WTC11 (cell line): Measurements from ENCODE around the gene MFF. TPM values are rescaled to one million over a fixed set of nuclear protein-coding genes. Genes with fewer than 3 reads are reported as not detected.

ENCODE experiments used
- ATAC-seq: fragments of 200-7000 bp; cut with Tn5 transposase; 2 replicates; pipeline ENCODE4 v1.10.0; 2021; ENCODE audit warnings: mild to moderate bottlenecking, moderate library complexity
- CTCF ChIA-PET: fragments of 300-600 bp; sonication (Branson Sonifier 250); formaldehyde crosslinking; loops from one replicate; lab custom pipeline; 2021; ENCODE audit warnings: antibody characterized with exemption; lab: Charles Lee
- POLR2A ChIA-PET: fragments of 350-600 bp; sonication (Branson Sonifier 250); formaldehyde crosslinking; loops from one replicate; lab custom pipeline; 2021; ENCODE audit warnings: antibody characterized with exemption; lab: Charles Lee
- DNase-seq: peaks from one replicate; pipeline ENCODE4 v3.0.0; 2021; ENCODE audit warnings: low spot score
- H3K27ac Mint-ChIP-seq: 2 replicates; pipeline ENCODE4 v1.8.0; 2021; ENCODE audit warnings: mixed read lengths
- H3K27me3 Mint-ChIP-seq: 2 replicates; pipeline ENCODE4 v1.8.0; 2021; ENCODE audit warnings: low read depth, mild to moderate bottlenecking, moderate library complexity, mixed read lengths
- H3K36me3 Mint-ChIP-seq: 2 replicates; pipeline ENCODE4 v1.8.0; 2021; ENCODE audit warnings: mixed read lengths
- H3K4me1 Mint-ChIP-seq: 2 replicates; pipeline ENCODE4 v1.8.0; 2022; ENCODE audit warnings: mixed read lengths
- H3K4me3 Mint-ChIP-seq: 2 replicates; pipeline ENCODE4 v1.8.0; 2021; ENCODE audit warnings: mild to moderate bottlenecking, moderate library complexity, mixed read lengths
- H3K9me3 Mint-ChIP-seq: 2 replicates; pipeline ENCODE4 v1.8.0; 2021; ENCODE audit warnings: mixed read lengths
- GABPB1 ChIP-seq: sonication (generic); formaldehyde crosslinking; IDR thresholded peaks from 2 replicates; pipeline ENCODE4 v1.8.1; 2023; ENCODE audit warnings: mild to moderate bottlenecking, missing genetic modification reagents
- NR2C2 ChIP-seq: sonication (generic); formaldehyde crosslinking; IDR thresholded peaks from 2 replicates; pipeline ENCODE4 v1.8.0; 2022; ENCODE audit warnings: mild to moderate bottlenecking, missing genetic modification reagents
- total RNA-seq: library from RNA; stranded (reverse); gene quantifications from 3 replicates; pipeline ENCODE4 v1.2.3, GENCODE V29; 2021
- TF ChIP-seq, protein P1 (sequence below): fragments of 200-600 bp; IDR thresholded peaks from 2 replicates; pipeline ENCODE4 v1.8.0; 2022; ENCODE audit warnings: antibody characterized with exemption

Gene MFF
- total RNA-seq, 1 experiment from 2014 or later: 78.5 TPM

GRCh38 chr2:227406177-227407031 is 81.4 kb downstream of the MFF start:
- POLR2A ChIA-PET: interaction anchor here (0.6 kb wide), 1 partner anchor 14 kb away, joined by 3 read pairs; no protein-coding TSS in a partner anchor
- TF ChIP-seq GABPB1 (CRISPR knock-in tag): peak; percentile 38
- TF ChIP-seq NR2C2 (CRISPR knock-in tag): no peak
- TF ChIP-seq, protein P1, sequence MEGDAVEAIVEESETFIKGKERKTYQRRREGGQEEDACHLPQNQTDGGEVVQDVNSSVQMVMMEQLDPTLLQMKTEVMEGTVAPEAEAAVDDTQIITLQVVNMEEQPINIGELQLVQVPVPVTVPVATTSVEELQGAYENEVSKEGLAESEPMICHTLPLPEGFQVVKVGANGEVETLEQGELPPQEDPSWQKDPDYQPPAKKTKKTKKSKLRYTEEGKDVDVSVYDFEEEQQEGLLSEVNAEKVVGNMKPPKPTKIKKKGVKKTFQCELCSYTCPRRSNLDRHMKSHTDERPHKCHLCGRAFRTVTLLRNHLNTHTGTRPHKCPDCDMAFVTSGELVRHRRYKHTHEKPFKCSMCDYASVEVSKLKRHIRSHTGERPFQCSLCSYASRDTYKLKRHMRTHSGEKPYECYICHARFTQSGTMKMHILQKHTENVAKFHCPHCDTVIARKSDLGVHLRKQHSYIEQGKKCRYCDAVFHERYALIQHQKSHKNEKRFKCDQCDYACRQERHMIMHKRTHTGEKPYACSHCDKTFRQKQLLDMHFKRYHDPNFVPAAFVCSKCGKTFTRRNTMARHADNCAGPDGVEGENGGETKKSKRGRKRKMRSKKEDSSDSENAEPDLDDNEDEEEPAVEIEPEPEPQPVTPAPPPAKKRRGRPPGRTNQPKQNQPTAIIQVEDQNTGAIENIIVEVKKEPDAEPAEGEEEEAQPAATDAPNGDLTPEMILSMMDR: peak; percentile 23; the same call in 1 of the 2 replicates
- Mint-ChIP-seq H3K9me3 (no peaks in the 10 kb centered on the region), H3K27me3 (no peaks in the 10 kb centered on the region), H3K4me1 (peaks cover 11% of the 10 kb centered on the region), H3K36me3 (no peaks in the 10 kb centered on the region; the same call in 1 of the 2 replicates), H3K27ac (no peak overlapping the region), H3K4me3 (no peak overlapping the region)
- DNase-seq: peak; percentile 59
- CTCF ChIA-PET: interaction anchor here (0.7 to 2.6 kb wide), 6 partner anchors 65 to 360 kb away, joined by 3 to 12 read pairs (median 4); partner anchors contain the start of gene SCYGR2
- ATAC-seq: peak; percentile 91

Other genes with a start within 250 kb of the MFF start
- 1.9 to 3.1 TPM (median 1.9 TPM) in 3 replicates for gene COL4A4, start 161.0 kb upstream of the MFF start, total RNA-seq
- gene COL4A3, start 160.6 kb upstream of the MFF start, total RNA-seq: 0.53 to 1.1 TPM (median 0.90 TPM) in 3 replicates
- gene TM4SF20, start 54.1 kb downstream of the MFF start, total RNA-seq: not detected in 3 replicates
- gene SCYGR1, start 62.7 kb downstream of the MFF start, total RNA-seq: not detected in 3 replicates
- 77.5 to 82.1 TPM (median 81.3 TPM) in 3 replicates for gene AGFG1, start 146.9 kb downstream of the MFF start, total RNA-seq